Activated CD4-positive, alpha-beta T cell treated with anti-CD3 and anti-CD28 coated beads for 4 hours (primary cell): ENCODE measurements around the gene ST3GAL3.

Experiments used
- DNase-seq, 2 donors: peaks; one replicate each; pipeline ENCODE4 v3.0.0-alpha.2; 2020

ST3GAL3 gene

DNA sequence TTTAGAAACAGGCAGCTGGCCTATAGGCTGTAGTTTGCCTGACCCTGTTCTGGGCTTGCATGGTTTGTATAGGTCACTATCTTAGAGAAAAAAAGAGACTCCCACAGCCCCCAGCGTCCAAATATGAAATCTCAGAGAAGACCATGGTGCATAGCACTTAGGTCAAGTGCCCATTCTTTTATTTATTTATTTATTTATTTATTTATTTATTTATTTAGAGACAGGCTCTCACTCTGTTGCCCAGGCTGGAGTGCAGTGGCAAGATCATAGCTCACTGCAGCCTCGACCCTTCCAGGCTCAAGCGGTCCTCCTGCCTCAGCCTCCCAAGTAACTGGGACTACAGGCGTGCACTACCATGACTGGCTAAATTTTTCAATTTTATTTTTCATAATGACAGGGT lies 175.4 kb downstream of the ST3GAL3 start:
- DNase-seq, result no peak

DNA sequence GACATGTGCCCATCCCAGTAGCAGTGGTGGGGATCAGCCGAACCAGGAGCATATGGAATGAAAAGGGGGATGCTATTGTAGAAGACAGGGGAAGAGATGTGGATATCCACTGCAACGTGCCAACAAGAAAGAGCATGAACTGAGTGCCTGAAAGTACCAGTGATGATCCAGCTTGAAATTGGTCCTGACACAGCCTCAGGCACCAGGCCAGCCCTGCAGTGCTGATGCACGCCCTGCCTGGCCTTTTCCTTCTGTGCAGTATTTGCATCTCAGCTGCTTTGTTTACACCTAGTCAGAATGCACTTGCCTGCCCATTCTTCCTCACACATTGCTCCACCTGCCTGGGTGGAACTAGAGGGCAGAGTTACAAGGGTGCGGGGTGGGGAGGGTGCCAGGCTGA lies 176.0 kb downstream of the ST3GAL3 start:
- no peak for DNase-seq

- no peak for DNase-seq
Measured at GRCh38 chr1:43885279-43885801, 178.0 kb downstream of the ST3GAL3 start.

DNA sequence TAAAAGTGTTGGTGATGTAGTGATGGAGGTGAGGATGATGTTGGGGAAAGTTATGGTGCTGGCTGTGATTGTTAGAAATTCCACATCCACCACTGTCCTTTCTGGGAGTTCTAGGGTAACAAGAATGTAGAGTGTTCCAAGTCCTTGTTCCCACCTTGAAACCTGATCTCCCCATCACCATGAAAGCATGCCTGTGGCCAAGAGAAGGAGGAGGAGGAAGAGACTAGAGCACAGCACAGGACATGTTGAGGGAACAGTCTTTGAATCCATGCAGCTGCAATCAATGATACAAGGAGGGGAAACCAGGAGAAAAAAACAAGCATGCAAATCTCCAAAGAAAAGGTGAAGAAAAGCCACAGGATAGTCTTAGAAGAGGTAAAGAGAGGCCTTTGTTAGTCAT lies 180.4 kb downstream of the ST3GAL3 start:
- DNase-seq, result no peak

DNA sequence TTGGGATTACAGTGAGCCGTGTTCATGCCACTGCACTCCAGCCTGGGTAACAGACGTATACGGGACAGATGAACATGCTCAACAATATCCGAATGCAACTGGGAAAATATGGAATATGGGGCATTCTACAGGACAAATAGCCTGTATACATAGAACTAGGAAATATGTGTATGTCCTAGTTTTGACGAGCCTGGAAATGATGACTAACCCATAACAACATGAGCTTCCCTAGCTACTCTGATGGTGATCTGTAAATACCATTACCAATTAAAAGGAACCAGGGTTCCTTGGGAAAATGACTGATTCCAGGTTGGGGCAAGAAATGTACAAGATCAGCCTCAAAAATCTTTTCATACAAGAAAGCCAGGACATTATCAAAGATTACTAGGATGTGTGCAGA lies 183.5 kb downstream of the ST3GAL3 start:
- DNase-seq, result no peak

DNA sequence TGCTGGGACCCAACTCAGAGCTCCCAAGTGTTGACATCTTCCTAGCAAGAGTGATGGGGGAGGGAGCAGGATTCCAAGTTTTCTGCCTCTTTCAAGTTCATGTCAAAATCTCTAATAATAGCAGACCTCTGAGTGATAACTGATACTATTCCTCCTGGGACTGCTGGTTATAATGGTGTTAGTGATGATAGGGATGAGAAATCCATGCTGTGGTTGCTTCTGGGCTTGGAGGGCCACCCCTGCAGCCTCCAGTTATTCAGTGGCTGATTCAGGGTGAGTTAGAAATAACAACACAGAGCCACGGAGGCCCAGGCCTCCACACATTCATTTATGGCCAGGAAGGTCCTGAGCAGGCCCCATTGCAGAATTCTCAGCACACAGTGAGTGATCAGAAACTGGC lies 185.7 kb downstream of the ST3GAL3 start:
- DNase-seq, result no peak

GRCh38 chr1:43898981-43899380 lies 191.6 kb downstream of the ST3GAL3 start:
- no peak for DNase-seq

- no peak for DNase-seq
Measured at GRCh38 chr1:43900386-43900785, 193.1 kb downstream of the ST3GAL3 start.

GRCh38 chr1:43901196-43901961 lies 194.0 kb downstream of the ST3GAL3 start:
- no peak for DNase-seq

DNA sequence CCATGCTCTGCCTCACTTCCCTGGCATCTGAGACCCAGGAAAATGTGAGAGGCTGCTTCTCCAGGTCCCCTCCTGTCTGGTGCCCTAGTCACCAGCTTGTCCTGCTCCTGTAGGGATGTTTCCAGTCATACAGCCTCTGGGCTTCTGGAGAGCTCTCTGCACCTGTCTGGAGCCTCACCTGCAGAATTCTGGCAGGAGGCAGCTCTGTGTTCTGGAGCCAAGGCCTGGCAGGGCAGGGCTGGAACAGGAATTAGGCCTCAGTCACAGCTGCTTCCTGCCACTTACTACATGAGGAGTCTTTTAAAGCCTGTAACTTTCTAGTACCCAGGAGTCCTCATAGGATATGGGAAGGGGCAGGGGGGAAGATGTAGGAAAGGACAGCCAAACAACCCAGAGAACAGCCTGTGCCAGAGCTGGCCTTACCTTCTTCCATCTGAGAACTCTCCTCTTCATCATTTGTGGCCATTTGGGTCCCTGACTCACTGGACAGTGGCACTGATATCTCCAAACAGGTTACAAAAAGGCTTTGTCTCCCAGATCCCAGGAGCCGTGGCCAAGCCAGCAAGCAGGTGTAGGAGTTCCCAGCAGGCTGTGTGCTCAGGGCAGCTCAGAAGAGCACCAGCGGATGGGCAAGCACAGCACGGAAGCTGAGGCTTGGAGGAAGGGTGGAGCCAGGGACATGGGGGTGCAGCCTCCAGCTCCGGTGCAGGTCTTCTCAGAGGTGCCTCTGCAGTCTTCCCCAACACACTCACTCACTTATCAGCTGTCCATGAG lies 194.9 kb downstream of the ST3GAL3 start:
- no peak for DNase-seq

GRCh38 chr1:43904660-43905551 lies 197.6 kb downstream of the ST3GAL3 start:
- DNase-seq, result no peak

DNA sequence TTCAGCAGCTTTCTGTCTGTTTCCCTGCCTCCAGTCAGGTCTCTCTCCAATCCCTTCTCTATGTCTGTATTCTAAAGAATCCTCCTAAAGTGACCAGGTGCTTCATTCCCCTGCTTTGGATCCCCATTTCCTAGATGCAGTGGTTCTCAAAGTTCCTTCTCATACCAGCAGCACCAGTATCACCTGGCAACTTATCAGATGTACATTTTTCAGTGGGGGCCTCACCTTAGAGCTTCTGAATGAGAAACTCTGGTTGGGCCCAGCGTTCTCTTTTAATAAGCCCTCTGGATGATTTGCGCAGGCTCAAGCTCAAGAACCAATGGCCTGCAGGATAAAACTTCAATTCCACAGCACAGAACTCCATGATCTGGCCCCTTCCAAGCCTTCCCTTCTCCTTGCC lies 200.9 kb downstream of the ST3GAL3 start:
- DNase-seq, result no peak

DNA sequence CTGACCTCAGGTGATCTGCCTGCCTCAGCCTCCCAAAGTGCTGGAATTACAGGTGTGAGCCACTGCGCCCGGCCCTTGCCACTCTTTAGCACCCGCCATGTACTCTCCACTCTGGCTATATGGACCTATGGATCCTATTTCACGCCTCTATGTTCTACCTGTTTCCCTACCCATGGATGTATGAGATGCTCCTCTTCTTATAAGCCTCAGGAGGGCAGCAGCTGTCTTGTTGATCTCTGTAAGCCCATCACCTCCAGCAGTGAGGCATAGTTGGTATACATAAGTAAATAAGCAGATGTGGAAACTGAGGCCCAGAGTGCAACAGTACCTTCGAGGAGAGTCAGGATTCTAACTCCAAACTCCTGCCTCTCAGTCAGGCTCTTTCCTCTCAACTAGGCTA lies 201.5 kb downstream of the ST3GAL3 start:
- no peak for DNase-seq

- DNase-seq, result no peak
Measured at GRCh38 chr1:43910343-43910742, 203.0 kb downstream of the ST3GAL3 start.

DNA sequence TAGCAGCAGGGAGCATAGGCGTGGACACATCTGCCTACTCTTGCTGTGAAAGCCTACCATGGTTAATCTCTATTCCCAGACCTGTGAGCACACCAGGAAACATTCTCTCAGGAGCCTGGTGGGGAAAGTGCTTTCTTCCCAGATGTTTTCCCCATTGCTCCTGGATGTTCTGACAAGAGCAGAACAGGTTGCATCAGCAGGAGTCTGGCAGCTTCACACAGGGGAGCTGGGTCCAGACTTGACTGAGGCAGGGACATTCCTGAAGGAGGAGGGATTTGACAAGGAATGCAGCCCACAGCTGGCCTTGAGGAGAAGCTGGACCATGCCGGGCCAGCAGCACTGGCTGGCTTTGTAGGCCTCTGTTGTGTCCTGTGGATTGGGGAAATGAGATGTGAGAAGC lies 205.3 kb downstream of the ST3GAL3 start:
- DNase-seq, result no peak

DNA sequence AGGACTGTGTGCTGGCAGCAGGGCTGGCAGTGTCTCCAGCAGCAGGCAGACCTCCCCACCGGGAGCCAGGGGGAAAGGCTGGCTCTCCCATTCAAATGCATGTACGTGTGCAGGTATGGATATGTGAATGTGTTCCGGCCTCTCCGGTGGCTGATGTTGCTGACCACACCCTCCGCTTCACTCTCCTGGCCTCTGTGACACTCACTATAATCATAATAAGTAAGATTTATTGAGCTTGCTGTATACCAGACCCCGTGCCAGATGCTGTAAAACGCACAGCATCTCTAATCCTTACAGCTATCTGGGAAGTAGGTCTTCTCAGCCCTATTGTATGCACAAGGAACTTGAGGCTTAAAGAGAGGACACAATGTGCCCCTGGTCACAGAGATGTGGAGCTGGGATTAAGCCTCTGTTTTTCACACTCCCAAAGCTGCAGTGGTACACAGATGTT lies 205.7 kb downstream of the ST3GAL3 start:
- no peak for DNase-seq

GRCh38 chr1:43913666-43914360 lies 206.5 kb downstream of the ST3GAL3 start:
- DNase-seq, result no peak

DNA sequence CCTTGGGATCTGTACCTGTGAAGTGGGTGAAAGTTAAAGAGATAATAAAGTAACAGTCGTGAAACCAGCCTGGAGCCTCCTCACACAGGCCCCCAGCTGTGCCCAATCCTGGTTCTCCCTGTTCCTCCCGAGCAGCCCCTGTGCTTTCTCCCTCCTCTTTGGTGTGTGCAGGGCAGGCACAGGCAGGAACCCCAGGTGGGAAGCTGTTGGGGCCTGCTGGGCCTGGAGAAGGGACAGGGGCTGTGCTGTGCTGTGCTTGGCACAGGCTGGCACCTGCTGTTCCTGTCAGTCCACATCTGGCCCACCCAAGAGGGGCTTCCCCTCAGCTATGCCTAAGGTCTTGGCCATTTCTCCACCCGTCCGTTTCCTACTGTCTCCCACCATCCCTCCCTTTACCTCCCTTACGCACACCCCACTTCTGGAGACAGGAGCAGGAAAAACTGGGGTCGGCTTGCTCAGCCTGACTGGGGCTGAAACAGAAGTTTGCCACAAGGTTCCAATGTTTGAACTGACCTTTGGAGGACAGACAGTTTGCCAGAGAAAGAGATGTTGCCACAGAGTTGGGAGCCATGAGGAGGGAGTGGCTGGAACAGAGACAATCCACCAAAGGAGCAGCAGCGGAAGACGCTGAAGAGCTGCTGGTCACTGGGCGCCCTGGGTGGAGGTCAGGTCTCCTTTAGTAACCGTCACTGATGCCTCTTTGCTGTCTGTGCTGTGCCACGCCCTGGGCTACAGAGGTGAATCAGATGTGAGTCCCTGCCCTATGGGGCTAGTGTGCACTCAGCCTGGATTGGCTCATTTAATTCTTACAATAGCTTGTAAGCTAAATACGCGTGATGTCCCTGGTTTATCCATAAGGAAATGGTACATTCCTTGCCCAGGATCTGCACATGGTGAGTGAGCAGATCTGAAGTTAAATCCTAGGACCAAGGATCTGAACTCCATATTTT lies 207.5 kb downstream of the ST3GAL3 start:
- no peak for DNase-seq

- DNase-seq, result no peak
Measured at GRCh38 chr1:43919906-43920305, 212.6 kb downstream of the ST3GAL3 start.

DNA sequence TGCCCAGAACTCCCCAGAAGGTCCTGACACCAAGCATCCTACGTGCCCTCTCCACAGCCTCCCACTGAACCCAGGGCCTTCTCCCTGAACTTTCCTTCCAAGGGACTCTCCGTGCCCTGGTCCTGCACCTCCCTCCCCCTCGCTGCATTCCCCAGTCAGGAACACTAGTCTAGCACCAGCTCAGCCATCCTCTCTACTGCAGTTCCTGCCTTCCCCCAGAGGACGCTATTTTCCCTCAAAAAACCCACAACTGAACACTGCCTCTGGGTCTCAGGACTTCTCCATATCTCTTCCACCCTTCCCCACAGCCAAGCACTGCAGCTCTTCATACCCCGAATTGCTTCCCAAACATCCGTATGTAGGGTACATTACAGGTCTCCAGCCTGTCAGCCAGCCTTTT lies 213.7 kb downstream of the ST3GAL3 start:
- DNase-seq, result no peak

- DNase-seq, result no peak
Measured at GRCh38 chr1:43924516-43924915, 217.2 kb downstream of the ST3GAL3 start.
